Fibroblast of lung (primary cell): ENCODE measurements around the gene SMIM12.

Source experiments
- EZH2 ChIP-seq: IDR thresholded peaks from 2 replicates; pipeline ENCODE4 v1.5.1; 2012; ENCODE audit warnings: low read length, control low read depth, mild to moderate bottlenecking; ENCODE audit errors: missing control alignments
- TF ChIP-seq, protein P1 (sequence below), 2 donors: IDR thresholded peaks in 1 of 2; conservative IDR thresholded peaks in 1 of 2; 1 replicate in 1 of 2; 2 replicates in 1 of 2; pipeline ENCODE4 v1.5.1; 2011 to 2012; ENCODE audit warnings: low read length in 2 of 2, control low read depth in 1 of 2, inconsistent platforms in 1 of 2, low read depth in 1 of 2, mild to moderate bottlenecking in 1 of 2

GRCh38 chr1:34865981-34866761 lies 6.6 kb upstream of the SMIM12 start:
- TF ChIP-seq, protein P1, sequence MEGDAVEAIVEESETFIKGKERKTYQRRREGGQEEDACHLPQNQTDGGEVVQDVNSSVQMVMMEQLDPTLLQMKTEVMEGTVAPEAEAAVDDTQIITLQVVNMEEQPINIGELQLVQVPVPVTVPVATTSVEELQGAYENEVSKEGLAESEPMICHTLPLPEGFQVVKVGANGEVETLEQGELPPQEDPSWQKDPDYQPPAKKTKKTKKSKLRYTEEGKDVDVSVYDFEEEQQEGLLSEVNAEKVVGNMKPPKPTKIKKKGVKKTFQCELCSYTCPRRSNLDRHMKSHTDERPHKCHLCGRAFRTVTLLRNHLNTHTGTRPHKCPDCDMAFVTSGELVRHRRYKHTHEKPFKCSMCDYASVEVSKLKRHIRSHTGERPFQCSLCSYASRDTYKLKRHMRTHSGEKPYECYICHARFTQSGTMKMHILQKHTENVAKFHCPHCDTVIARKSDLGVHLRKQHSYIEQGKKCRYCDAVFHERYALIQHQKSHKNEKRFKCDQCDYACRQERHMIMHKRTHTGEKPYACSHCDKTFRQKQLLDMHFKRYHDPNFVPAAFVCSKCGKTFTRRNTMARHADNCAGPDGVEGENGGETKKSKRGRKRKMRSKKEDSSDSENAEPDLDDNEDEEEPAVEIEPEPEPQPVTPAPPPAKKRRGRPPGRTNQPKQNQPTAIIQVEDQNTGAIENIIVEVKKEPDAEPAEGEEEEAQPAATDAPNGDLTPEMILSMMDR (conservative IDR thresholded peaks at IDR 0.05 in 1 of 2, IDR thresholded peaks at IDR 0.05 in 1 of 2; ENCODE audit: low read depth in 1 of 2, low read length in 2 of 2) = peak; percentile 84 to 92
- TF ChIP-seq EZH2 = no peak
